ENCODE results near the gene LAMA3.

LAMA3 gene

GRCh38 chr18:23688528-23688927, 725 bp upstream of the LAMA3 start:
- H3K9me3 Mint-ChIP-seq: no peaks in the 10 kb centered on the region
- peaks cover 5% of the 10 kb centered on the region for H3K4me1 Mint-ChIP-seq
- no peak overlapping the region for H3K27ac Mint-ChIP-seq
- H3K36me3 Mint-ChIP-seq: no peaks in the 10 kb centered on the region
- no peak for ATAC-seq
- no peak for DNase-seq (ENCODE audit: low spot score in 2 of 2)
- H3K4me3 Mint-ChIP-seq: peak overlapping the region; percentile 47

DNA sequence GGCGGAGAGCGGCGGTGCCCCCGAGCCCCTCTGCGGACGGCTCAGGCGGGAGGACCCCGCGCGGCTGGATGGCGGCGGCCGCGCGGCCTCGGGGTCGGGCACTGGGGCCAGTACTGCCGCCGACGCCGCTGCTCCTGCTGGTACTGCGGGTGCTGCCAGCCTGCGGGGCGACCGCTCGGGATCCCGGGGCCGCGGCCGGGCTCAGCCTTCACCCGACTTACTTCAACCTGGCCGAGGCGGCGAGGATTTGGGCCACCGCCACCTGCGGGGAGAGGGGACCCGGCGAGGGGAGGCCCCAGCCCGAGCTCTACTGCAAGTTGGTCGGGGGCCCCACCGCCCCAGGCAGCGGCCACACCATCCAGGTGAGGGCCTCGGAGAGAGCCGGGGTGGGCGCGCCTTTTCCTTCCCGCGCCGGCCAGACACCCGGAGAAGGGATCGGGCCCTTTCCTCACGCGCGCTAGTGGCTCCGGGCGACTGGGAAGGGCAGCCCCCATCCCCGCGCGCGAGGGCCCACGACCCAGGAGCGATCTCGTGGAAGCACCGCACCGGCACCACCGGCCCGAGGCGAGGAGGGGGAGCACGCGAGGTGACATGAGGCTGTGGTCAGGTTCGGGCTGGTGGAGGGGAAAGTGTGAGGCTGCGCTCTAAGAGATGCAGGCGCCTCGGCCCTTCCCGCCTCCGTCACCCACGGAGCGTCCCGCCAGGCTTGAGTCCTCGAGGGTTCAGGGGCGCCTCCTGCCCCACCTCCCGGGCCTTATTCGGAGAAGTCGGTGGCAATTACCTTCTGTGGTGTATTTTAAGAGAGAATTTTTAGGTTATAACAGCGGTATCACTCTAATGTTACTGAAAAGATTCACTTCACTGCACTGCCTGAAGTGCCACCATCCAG, 607 bp downstream of the LAMA3 start:
- Mint-ChIP-seq H3K9me3 (no peaks in the 10 kb centered on the region), H3K4me3 (peak overlapping the region; percentile 47), H3K36me3 (no peaks in the 10 kb centered on the region), H3K27ac (no peak overlapping the region), H3K4me1 (peaks cover 5% of the 10 kb centered on the region)
- DNase-seq (ENCODE audit: low spot score in 2 of 2) (peak in 1 of 2 donors; percentile 52), ATAC-seq (peak; percentile 63)

- Mint-ChIP-seq H3K27ac (no peak overlapping the region), H3K9me3 (no peaks in the 10 kb centered on the region), H3K4me1 (peaks cover 5% of the 10 kb centered on the region), H3K36me3 (no peaks in the 10 kb centered on the region), H3K4me3 (peak overlapping the region; percentile 47)
- DNase-seq (ENCODE audit: low spot score in 2 of 2) (no peak), ATAC-seq (peak; percentile 24)
Observed at GRCh38 chr18:23690505-23691068, 1.3 kb downstream of the LAMA3 start.

DNA sequence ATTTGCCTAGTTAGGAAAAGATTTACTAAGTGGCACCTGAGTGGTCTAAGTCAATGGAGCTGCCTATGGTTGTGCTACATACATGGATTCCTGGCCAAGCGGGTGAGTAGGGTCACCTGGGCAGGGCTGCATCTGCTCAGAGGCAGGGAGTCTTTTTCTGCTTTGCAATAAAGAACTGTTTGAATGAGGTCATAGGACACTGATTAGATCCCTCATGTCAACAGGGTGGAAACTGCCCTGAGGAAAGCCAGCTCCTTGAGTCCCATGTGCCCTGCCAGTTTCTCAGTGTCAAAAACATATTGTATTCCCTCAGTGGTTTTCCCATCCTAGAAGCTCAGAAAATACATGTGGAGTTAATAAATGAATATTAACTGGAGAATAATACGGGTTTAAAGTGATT, 4.6 kb downstream of the LAMA3 start:
- H3K27ac Mint-ChIP-seq: no peak overlapping the region
- DNase-seq (ENCODE audit: low spot score in 2 of 2): no peak
- H3K9me3 Mint-ChIP-seq: no peaks in the 10 kb centered on the region
- no peaks in the 10 kb centered on the region for H3K36me3 Mint-ChIP-seq
- no peak for ATAC-seq
- no peak overlapping the region for H3K4me3 Mint-ChIP-seq
- H3K4me1 Mint-ChIP-seq: peaks cover 7% of the 10 kb centered on the region

- no peak overlapping the region for H3K27ac Mint-ChIP-seq
- DNase-seq (ENCODE audit: low spot score in 2 of 2) (no peak), ATAC-seq (no peak)
- no peaks in the 10 kb centered on the region for H3K36me3 Mint-ChIP-seq
- H3K4me1 Mint-ChIP-seq: peaks cover 12% of the 10 kb centered on the region
- H3K9me3 Mint-ChIP-seq: no peaks in the 10 kb centered on the region
- H3K4me3 Mint-ChIP-seq: no peak overlapping the region
Observed at GRCh38 chr18:23694637-23695430, 5.6 kb downstream of the LAMA3 start.

GRCh38 chr18:23701017-23701416, 11.8 kb downstream of the LAMA3 start:
- DNase-seq (ENCODE audit: low spot score in 2 of 2): no peak
- Mint-ChIP-seq H3K4me1 (peaks cover 12% of the 10 kb centered on the region), H3K4me3 (no peak overlapping the region), H3K36me3 (no peaks in the 10 kb centered on the region), H3K9me3 (no peaks in the 10 kb centered on the region), H3K27ac (no peak overlapping the region)
- ATAC-seq: no peak

DNA sequence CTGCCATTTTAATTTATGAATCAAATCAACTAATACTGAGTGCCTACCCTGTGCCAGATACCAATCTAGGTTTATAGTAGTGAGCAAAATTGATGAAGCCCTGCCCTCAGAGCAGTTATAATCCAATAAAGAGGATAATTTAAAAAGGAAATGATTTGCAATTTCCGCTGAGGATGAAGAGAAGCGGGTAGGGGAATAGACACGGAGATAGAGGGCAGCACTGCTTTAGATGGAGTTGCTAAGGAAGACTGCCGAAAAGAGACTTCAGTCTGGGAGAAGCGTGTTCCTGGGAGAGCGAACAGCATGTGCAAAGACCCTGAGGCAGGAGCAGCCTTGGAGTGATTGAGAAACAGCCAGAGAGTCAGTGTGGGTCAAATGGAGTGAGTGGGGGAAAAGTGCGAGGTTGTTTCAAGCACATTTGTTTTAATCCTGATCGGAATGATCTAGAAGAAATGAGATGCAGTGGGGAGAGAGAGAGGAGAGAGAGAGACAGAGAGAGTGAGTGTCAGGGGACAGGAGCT, 12.4 kb downstream of the LAMA3 start:
- DNase-seq (ENCODE audit: low spot score in 2 of 2) (no peak), ATAC-seq (no peak)
- no peaks in the 10 kb centered on the region for H3K36me3 Mint-ChIP-seq
- no peak overlapping the region for H3K4me3 Mint-ChIP-seq
- no peaks in the 10 kb centered on the region for H3K9me3 Mint-ChIP-seq
- peaks cover 12% of the 10 kb centered on the region for H3K4me1 Mint-ChIP-seq
- no peak overlapping the region for H3K27ac Mint-ChIP-seq

GRCh38 chr18:23702606-23703005, 13.4 kb downstream of the LAMA3 start:
- Mint-ChIP-seq H3K9me3 (no peaks in the 10 kb centered on the region), H3K4me3 (no peak overlapping the region), H3K36me3 (no peaks in the 10 kb centered on the region), H3K27ac (no peak overlapping the region), H3K4me1 (peaks cover 12% of the 10 kb centered on the region)
- no peak for DNase-seq (ENCODE audit: low spot score in 2 of 2)
- no peak for ATAC-seq

DNA sequence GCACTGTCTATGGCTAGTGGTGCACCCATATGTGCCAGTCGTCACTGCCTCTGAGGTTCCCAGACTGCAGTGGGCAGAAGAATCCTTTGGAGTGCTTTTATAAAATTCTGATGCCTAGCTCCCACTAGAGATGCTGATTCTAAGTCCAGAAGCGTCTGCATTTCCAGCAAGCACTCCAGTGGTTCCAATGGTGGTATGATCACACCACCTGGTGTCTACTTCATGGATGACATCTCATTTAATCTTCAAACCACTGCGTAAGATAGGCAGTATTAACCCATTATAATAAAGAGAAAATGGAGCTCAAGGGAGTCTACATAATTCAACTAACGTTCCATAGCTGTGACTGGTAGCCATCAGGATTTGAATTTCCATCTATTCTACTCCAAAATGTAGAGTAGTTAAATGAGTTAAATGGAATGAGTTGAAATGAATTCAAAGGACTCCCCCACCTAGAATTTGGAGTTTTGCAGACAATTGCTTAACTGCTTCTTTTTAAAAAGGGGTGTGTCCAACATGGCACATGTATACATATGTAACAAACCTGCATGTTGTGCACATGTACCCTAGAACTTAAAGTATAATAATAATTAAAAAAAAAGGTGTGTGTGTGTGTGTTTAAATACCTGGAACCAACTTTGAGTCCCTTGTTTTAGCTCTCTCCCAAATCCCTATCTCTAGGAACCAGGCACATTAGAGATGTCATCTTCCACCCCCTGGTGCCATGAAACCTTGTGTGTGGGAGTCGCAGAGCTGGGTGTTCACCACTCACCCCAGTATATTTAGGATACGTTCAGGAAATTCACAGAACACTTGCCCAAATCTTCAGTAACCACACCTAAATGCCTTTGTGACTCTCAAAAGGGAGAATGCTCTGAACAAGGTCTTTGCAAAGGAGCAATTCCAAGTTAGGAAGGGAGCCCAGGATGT, 14.1 kb downstream of the LAMA3 start:
- ATAC-seq (peak; percentile 75), DNase-seq (ENCODE audit: low spot score in 2 of 2) (no peak)
- H3K4me1 Mint-ChIP-seq: peaks cover 12% of the 10 kb centered on the region
- H3K9me3 Mint-ChIP-seq: no peaks in the 10 kb centered on the region
- no peak overlapping the region for H3K27ac Mint-ChIP-seq
- no peak overlapping the region for H3K4me3 Mint-ChIP-seq
- no peaks in the 10 kb centered on the region for H3K36me3 Mint-ChIP-seq

GRCh38 chr18:23703987-23704384, 14.7 kb downstream of the LAMA3 start:
- Mint-ChIP-seq H3K27ac (no peak overlapping the region), H3K9me3 (no peaks in the 10 kb centered on the region), H3K36me3 (no peaks in the 10 kb centered on the region), H3K4me3 (no peak overlapping the region), H3K4me1 (peaks cover 7% of the 10 kb centered on the region)
- no peak for DNase-seq (ENCODE audit: low spot score in 2 of 2)
- ATAC-seq: no peak

GRCh38 chr18:23704806-23705205, 15.6 kb downstream of the LAMA3 start:
- ATAC-seq (no peak), DNase-seq (ENCODE audit: low spot score in 2 of 2) (no peak)
- no peaks in the 10 kb centered on the region for H3K4me1 Mint-ChIP-seq
- H3K27ac Mint-ChIP-seq: no peak overlapping the region
- no peaks in the 10 kb centered on the region for H3K36me3 Mint-ChIP-seq
- no peak overlapping the region for H3K4me3 Mint-ChIP-seq
- H3K9me3 Mint-ChIP-seq: no peaks in the 10 kb centered on the region

DNA sequence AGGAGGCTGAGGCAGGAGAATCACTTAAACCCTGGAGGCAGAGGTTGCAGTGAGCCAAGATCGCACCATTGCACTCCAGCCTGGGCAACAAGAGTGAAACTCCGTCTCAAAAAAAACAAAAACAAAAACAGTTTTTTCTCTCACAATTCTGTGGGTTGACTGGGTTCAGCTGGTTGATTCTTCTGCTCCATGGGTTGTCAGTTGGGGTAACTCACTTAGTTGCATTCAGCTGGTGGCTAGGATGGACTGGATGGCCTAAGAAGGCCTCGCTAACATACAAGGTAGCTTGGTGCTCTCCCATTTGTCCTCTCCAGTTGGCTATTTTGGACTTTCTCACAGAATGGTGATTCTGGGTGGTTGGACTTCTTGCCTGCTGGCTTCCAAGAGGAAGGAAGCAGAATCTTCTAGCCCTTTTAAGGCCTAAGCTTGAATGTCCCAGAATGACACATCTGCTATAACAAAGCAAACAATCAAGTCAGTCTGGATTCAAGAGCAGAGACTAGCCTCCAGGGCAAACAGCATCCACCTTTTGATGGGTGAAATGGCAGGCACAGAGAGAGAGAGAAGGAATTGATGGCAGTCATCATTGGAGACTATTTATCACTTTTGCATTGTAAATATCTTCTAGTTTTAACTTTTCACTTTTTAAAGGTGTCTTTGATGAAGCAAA, 17.9 kb downstream of the LAMA3 start:
- DNase-seq (ENCODE audit: low spot score in 2 of 2) (no peak), ATAC-seq (no peak)
- no peak overlapping the region for H3K4me3 Mint-ChIP-seq
- H3K36me3 Mint-ChIP-seq: no peaks in the 10 kb centered on the region
- no peak overlapping the region for H3K27ac Mint-ChIP-seq
- no peaks in the 10 kb centered on the region for H3K9me3 Mint-ChIP-seq
- H3K4me1 Mint-ChIP-seq: peaks cover 1% of the 10 kb centered on the region

DNA sequence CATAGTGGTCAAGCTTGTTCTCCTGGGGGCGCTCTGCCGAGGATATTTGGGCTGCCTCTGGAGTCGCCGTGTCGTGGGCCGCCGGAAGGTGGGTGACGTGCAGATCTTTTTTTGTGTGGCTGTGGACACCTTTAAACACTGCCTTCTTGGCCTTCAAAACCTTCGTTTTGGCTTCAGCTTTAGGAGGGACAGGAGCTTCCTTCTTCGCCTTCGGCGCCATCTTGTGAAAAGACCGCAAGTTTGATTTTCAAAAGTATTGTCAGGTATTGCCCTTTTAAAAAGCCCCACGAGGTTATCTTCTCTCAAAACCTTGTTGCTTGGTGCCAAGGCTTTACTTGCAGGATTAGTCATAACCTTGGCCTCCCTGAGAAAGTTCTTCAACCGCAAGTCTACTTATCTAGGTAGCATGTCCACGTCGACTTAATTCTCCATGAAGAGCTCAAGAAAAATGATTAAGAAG, 20.8 kb downstream of the LAMA3 start:
- H3K4me3 Mint-ChIP-seq: no peak overlapping the region
- no peak for DNase-seq (ENCODE audit: low spot score in 2 of 2)
- no peaks in the 10 kb centered on the region for H3K36me3 Mint-ChIP-seq
- no peak for ATAC-seq
- no peak overlapping the region for H3K27ac Mint-ChIP-seq
- no peaks in the 10 kb centered on the region for H3K9me3 Mint-ChIP-seq
- peaks cover 16% of the 10 kb centered on the region for H3K4me1 Mint-ChIP-seq

- Mint-ChIP-seq H3K4me1 (peaks cover 16% of the 10 kb centered on the region), H3K36me3 (no peaks in the 10 kb centered on the region), H3K9me3 (no peaks in the 10 kb centered on the region), H3K27ac (no peak overlapping the region), H3K4me3 (no peak overlapping the region)
- no peak for ATAC-seq
- DNase-seq (ENCODE audit: low spot score in 2 of 2): no peak
Observed at GRCh38 chr18:23710946-23711345, 21.7 kb downstream of the LAMA3 start.
